GM18508 (cell line): ENCODE measurements around the gene POLD4.

Source experiments
- ATAC-seq: cut with Tn5 transposase; IDR thresholded peaks from one replicate; pipeline ENCODE4 v1.9.1; 2021; ENCODE audit warnings: moderate number of reproducible peaks; ENCODE audit not compliant: insufficient read depth, unreplicated experiment

Gene POLD4

GRCh38 chr11:67355023-67355793 lies 1.9 kb upstream of the POLD4 start:
- no peak for ATAC-seq

GRCh38 chr11:67354075-67355022 lies 1.0 kb upstream of the POLD4 start:
- no peak for ATAC-seq

GRCh38 chr11:67352546-67353316 lies 615 bp downstream of the POLD4 start:
- peak; percentile 4 for ATAC-seq

GRCh38 chr11:67351275-67352005 lies 1.9 kb downstream of the POLD4 start:
- no peak for ATAC-seq

GRCh38 chr11:67349928-67350465 lies 3.3 kb downstream of the POLD4 start:
- ATAC-seq, result no peak

- ATAC-seq, result no peak
Measured at GRCh38 chr11:67349457-67349856, 3.9 kb downstream of the POLD4 start.

- no peak for ATAC-seq
Measured at GRCh38 chr11:67349036-67349435, 4.3 kb downstream of the POLD4 start.

GRCh38 chr11:67347964-67348749 lies 5.2 kb downstream of the POLD4 start:
- no peak for ATAC-seq

GRCh38 chr11:67345920-67346819 lies 7.2 kb downstream of the POLD4 start:
- ATAC-seq, result no peak

- no peak for ATAC-seq
Measured at GRCh38 chr11:67345247-67345919, 8.0 kb downstream of the POLD4 start.

GRCh38 chr11:67344264-67344663 lies 9.1 kb downstream of the POLD4 start:
- no peak for ATAC-seq

GRCh38 chr11:67337257-67337656 lies 16.1 kb downstream of the POLD4 start:
- no peak for ATAC-seq

- ATAC-seq, result no peak
Measured at GRCh38 chr11:67332081-67332691, 21.2 kb downstream of the POLD4 start.

- ATAC-seq, result no peak
Measured at GRCh38 chr11:67323526-67323925, 29.8 kb downstream of the POLD4 start.

- no peak for ATAC-seq
Measured at GRCh38 chr11:67322049-67322448, 31.3 kb downstream of the POLD4 start.

- ATAC-seq, result no peak
Measured at GRCh38 chr11:67321313-67321871, 32.0 kb downstream of the POLD4 start.

GRCh38 chr11:67320691-67321090 lies 32.7 kb downstream of the POLD4 start:
- ATAC-seq, result no peak
